Activated CD8-positive, alpha-beta memory T cell treated with anti-CD3 and anti-CD28 coated beads for 4 hours (primary cell): Measurements from ENCODE around the gene KCNIP4.

Experiments used
- DNase-seq, 2 donors: peaks; one replicate each; pipeline ENCODE4 v3.0.0-alpha.2; 2020; ENCODE audit warnings: low read depth in 2 of 2

KCNIP4 gene

DNA sequence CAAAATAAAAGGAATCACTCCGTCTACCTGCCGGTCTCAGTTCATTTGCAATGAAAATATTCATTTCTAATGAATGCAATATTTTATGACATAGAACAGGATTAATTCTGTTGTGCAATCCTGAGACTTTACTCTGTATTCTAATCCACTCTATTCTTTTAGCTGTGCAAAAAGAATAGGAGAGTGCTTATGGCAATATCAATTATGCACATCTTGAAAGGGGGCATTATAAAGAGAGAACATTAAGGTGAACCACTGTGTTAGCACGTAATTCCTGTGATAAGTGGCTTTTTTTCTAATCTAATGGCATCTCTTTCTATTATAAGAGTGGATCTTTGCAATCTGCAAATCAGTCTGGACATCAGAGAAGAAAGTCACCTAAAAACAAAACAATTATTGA is 99.5 kb downstream of the KCNIP4 start:
- DNase-seq: no peak

DNA sequence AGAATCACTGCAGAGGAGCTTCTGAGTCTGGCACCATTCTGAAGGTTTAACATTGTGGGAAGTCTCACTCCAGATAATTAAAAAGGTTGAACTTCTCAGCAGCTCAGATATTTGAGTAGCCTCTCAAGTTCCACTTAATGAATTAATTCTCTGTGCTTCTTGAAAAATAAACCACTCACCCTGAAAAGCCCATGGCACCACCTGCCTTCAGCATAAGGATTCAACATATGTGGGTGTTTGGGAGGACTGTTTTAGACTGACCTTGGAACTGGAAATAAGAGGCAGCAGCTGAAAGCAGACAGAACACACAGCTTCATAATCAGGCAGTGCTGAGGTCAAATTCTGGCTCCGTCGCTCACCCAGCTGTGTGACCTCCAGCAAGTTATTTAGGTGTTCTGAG is 100.6 kb downstream of the KCNIP4 start:
- no peak for DNase-seq

DNA sequence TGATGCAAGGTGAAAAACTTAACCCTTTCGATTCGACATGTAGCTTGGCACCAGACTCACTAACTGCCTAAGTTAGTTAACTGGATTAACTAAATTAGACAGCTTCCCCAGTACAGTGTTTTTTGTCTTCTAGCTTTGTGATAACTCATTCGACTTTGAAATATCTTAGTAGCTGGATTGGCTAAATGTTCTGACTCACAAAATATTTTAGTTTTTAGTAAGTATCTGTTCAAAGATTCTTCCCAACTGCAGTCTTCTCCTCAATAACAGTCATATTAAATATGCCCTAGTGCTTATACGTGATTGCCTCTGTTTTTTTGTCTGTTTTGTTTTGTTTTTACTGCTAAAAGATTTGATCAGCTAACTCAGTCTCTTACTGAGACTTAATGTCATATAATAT is 102.9 kb downstream of the KCNIP4 start:
- DNase-seq: no peak

DNA sequence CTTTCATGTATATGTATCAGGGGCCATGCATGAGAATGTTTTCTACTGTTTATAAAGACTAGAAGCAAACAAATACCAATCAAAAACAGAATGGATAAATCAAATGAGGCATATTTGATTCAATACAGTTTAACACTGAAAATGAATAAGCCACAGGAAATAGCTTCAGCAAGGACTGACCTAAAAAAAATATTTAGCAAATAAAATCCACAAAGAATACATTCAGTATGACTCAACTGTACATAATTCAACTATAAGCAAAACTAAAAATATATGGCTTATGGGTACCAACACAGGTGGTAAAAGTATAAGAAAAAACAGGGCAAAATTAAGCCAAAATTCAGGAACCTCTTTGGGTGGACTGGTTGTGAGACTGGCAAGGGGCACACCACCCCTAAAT is 112.9 kb downstream of the KCNIP4 start:
- no peak for DNase-seq

DNA sequence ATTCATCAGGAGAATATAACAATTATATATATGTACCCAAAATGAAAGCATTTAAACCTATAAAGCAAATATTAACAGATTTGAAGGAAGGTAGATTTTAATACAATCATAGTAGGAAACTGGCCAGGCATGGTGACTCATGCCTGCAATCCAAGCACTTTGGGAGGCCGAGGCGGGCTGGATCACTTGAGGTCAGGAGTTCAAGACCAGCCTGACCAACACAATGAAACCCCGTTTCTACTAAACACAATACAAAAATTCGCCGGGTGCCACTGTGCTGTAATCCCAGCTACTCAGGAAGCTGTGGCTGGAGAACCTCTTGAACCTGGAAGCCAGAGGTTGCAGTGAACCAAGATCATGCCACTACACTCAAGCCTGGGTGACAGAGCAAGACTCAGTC is 118.3 kb downstream of the KCNIP4 start:
- no peak for DNase-seq

DNA sequence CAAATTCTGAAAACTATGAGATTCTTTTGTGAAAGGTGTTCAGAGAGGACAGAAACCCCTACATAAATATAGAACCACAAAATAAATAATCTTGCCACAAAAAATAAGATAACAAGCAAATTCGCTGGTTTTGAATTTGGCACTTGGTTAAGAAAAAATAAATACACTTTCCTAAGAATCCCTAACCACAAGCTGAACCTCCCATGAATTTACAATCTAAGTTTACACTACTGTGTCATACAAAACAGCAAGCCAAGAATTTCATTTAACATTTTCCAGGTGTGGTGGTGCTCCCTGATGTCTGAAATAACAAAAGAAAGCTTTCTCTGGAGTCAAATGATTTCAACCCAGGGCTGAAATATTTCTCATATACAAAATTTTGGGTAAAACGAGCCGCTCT is 121.0 kb downstream of the KCNIP4 start:
- no peak for DNase-seq

DNA sequence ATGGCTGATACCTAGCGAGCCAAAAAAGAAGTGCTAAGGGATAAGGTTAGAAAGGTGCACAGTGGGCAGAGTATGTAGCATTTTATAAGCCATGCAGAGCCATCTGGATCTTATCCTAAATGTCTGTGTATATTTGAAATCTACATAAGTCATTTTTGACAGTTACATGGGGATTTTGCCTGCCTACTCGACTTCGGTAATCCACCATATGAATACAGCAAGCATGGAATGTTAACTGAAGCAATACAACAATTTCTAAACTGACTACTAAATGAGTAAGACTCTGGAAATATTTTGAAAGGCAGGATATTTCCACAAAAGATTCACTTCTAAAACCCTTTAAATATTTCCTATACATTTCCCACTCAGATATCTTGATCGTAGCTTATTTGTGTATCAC is 122.5 kb downstream of the KCNIP4 start:
- DNase-seq: no peak

DNA sequence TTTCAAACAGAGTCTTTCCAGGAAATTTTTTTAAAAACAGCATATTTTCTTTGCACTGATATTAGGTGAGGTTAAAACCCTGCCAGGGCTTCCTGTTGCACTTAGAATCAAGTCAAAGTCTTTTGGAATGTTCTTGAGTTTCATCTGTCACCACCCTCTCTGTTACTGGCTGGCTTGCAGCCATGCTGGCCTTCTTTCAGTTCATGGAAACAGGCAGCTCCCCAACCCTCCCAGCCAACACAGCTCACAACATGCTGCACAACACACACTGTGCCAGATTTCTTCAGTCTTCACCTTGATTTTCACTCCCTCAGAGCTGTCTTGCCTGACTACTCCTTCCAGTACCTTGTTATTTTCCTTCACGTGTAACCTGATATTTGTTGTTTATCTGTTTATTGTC is 129.5 kb downstream of the KCNIP4 start:
- DNase-seq: no peak

DNA sequence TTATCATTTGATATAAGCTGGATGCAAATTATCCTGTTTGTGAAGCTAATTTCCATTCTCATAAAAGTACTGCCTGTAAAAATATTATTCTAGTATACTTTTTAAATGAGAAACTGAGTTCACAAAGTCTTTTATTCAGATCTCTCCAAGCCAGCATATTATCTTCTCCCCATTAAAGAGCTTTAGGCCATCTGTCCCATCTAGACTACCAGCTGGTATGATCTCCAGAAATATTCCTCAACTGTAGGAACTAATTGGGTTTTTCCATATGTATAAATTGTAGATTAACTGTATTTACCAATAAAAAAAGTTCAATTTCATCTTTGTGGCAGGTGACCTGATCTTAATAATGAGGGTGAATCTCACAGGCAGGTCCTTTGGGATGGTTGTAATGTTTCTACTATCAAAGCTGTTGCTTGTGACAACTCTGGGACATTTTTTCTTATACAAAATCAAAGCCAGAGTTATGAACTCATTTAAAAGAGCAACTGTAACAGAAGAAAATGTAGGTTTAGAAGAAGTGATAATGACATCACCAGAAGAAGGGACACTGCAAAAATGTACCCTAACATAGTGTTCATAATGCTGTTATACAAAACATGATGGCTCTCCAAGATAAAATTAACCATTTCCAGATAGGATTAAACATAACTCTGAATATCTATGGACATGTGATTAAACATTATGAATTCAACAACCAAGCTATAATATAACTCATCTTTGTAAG is 132.8 kb downstream of the KCNIP4 start:
- no peak for DNase-seq

DNA sequence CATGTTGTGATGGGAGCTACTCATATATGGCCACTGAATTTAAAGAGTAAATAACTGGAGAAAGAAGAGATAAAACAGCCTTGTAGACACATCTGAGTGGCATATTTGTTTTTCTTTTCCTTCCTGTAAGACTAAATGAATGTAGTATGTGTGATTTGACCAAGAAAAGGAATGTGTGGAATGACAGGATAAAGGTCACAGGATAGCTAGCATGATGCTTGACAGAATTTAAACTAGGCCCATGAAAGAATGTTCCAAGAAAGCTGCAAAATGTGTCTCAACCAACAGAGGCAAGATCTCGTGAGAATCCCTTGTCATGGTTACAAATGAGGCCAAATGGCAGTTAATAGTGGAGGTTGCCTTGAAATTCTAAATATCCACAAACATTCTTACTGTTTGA is 137.0 kb downstream of the KCNIP4 start:
- DNase-seq: no peak

DNA sequence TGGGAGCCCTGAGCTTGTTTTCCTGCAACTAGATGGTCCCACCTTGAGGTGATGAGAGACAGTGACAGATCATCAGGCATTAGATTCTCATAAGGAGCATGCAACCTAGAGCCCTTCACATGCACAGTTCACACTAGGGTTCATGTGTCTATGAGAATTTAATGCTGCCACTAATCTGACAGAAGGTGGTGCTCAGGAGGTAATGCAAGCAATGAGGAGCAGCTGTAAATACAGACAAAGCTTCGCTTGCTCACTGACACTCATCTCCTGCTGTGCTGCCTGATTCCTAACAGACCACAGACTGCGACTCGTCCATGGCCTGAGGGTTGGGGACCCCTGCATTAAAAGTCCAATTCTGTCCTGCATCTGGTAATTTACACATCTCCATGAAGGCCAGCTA is 141.6 kb downstream of the KCNIP4 start:
- DNase-seq: no peak

DNA sequence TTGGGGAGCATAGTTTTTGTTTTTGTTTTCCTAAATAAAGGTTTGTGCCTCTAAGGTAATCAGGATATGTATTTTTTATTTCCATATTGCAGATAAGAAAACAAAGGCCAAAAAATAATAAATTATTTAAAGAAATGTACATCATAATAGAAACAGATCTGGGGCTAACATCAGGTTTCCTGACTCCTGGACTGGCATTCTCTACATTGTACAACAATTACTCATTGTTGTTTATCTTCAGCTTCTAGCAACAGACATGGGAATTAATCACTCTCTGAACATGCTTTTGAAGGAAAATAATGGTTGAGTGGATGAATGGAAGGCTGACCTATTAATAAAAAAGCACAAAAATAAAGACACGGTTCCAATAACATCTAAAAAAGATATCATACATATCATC is 146.2 kb downstream of the KCNIP4 start:
- DNase-seq: no peak

DNA sequence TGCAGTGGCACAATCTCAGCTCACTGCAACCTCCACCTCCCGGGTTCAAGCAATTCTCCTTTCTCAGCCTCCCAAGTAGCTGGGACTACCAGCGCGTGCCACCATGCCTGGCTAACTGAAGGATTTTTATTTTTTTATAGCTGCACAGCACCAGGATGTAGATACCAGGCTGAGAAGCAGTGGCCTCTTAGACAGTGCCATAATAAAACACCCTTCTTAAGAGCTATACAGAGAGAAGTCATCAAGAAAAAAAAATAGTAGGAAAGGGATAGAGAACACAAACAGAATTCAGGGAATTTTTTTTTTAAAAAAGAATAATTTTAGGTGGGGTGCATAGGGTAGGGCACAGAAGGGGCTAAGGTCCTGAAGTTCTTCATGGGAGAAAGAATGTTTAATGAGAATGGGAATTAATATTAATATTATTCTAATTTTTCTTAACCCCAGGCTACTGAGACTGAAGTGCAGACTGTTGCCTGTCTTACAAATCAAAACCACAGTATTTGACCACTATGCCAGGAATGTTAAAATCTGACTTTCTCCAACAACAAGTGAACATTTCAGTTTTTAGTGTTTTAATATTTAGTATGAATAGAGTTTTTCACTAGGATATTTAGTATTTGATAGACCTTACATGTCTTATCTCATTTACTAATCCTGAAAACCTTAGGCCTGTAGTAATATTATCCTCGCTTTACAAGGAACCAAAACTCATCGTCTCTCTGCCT is 146.7 kb downstream of the KCNIP4 start:
- DNase-seq: no peak

DNA sequence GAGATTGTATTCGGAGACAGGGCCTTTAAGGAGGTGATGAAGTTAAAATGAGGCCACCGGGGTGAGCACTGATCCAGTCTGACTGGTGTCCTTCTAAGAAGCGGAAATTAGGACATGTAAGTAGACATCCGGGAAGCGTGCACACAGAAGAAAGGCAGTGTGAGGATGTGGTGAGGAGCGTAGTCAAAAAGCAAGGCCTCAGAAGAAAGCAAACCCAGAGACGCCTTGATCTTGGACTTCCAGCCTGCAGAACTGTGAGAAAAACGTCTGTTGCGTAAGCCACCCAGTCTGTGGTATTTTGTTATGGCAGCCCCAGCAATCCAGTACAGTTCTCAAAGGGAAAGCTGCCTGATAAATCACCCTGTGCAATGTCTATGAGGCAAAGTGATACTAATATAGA is 153.5 kb downstream of the KCNIP4 start:
- DNase-seq: no peak

DNA sequence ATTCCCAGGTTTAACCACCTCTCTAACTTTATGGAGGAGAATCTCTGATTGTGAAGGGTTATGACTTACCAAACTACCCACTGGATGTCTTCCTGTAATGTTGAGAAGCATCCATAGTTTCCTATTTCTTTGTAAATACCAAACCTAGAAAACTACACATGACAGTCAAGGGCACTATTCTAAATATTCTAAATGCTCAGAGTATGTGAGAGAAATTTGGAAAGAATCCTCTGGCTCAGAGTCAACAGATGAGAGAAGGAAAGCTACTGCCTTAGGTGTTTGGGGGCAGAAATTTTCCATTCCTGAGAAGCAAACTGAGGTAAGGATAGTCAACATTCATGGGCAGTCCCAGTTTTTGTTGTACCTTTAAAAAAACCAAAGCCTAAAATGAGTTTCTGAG is 155.8 kb downstream of the KCNIP4 start:
- DNase-seq: no peak

DNA sequence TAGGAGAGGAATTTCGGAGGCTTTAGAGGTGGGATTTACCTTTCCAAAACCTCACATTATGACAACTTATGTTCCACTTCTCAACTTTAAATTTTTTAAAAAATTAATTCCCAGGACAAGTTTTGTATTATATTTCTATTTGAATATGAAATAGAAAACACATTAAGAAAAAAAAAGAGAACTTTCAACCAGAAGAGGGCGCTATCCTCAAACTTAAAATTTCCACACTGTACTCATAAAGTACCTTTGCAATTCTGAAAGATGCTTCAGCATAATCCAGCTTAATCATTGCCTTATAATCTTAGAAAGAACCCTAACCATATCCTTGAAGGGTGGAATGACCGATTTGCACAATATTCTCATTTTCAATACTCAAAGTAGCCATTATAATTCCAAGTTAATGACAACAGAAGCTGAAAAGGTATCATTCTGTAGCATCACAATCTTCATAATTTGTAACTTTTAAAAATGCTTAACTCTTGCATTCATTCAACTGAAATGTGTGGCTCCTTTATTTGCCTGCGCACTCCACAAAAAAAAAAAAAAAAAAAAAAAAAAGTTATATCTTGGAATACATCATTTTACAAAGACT is 158.0 kb downstream of the KCNIP4 start:
- DNase-seq: no peak

DNA sequence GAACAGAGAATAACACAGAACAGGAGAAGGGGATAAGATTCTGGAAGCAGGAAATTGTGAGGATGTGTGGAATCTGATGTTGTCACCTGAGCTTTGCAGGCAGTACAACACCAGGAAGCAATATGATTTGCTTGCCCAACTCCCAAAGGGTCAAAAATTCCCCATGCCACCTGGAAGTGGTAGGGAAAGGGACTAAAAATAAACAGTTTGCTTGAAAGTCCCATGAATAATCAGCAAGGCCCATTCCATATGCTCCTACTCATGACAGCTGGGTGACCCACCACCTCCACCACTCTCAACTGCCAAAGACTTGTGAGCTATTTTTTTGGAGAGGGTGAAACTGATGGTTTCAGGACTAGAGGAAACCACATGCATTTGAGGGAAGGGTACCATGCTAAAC is 168.4 kb downstream of the KCNIP4 start:
- no peak for DNase-seq

DNA sequence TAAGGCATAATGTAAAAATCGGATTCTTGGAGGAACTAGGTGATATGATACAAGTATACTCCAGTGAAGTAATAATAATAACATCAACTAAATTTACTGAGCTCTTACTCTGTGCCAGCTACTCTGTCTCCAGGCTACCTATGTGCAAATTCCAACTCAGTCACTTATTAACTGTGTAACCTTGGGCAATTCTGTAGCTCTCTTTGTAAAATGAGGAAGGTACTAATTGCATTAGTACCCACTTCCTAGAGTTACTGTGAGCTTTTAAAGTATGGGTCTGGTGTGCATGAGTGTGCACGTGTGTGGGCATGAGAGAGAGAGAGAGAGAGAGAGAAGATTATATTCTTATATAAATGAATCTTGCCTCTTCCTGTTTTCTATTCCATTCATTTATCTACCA is 169.9 kb downstream of the KCNIP4 start:
- no peak for DNase-seq

DNA sequence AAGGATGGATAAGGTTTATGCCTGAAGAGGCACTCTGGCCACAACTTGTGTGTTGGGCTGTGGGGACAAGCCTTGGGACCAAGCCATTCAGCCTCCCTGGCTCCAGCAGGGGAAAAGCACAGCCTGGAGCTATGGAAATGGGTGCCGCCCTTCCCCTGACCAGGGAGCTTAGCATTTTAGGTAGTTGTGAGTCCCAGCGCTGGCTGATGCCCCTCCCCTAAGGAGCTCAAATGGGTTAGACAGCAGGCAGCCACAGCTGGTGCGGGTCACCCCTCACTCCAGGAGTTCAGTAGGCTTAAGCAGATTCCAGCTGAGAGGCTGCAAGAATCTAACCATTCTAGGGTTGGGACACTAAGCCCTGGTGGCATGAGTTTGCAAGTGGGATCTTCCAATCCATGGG is 172.9 kb downstream of the KCNIP4 start:
- no peak for DNase-seq

DNA sequence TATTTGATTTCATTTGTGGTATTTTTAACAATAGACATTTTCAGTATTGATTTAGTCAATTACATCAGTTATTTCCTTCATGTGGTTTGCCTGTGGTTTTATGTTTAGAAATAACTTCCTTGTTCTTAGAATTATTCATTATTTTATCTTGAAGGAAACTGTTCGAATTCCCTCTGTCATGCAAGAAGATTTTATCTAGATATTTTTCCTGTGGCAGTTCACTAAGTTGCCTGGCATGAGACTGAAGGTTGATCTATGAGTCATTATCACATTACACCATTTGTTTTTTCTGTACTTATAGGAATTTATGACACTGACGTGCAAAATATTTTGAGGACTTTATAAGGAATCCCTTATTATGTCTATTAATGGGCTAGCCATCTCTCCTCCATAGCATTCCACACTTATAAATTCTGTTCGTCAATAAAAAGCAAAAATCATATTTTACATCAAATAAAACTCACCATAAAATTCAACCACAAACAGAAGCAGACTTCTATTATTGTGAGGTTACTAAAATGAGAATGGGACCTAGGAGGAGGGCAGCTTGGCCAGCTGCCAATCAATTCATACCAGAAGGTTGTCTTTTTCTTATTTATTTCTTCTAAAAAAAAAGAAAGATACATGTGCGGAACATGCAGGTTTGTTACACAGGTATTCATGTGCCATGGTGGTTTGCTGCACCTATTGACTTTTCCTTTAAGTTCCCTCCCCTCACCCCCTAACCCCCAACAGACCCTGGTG is 179.0 kb downstream of the KCNIP4 start:
- DNase-seq: no peak

DNA sequence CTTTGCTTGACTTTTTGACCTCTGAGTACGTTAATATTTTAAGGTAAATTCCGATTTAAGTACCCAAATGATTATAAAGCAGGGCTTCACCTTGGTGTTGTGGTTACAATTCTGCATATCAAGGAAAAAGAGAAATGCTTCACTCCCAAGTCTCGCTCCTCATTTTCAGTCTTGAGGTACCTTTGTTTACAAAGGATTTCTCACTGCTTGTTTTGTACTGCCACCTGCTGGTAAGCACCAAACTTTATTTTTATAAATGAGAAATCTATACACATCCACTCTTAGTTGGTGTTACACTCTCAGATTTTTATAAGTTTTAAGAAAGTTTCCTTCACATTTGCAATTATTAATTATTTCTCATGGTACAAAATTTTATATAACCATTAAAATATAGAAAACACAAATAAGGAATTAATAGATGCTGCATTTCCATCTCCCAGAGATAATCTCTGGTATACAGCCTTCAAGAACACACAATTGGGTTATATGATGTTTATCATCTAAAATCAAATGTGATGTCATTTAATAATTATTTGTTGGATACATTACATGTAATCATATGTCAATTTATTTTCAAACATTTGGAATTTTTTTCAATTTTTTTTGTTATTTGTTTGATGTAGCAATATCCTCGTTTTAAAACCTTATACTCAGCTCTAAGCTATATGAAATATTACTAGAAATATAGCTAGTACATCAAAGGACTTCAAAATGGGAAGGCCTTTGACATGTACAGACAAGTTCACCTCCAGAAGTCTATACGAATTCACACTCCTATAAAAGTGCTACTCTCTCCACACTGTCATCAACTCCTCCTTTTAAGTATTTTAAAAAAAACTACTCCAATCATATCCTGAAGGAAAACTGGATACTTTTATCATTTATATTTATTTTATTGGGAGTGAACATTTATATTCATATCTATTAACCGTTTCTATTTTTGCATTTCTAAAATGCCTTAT is 179.9 kb downstream of the KCNIP4 start:
- DNase-seq: no peak
